G401.6 (cell line): ENCODE data around the gene PRKACB.
"Not testable (repeated sequence)": the region's sequence is repeated elsewhere in the genome, so short reads cannot be mapped to it uniquely, and the experiment has no call there.

ENCODE experiments used
- FAIRE-seq: peaks from 2 replicates; lab custom pipeline; 2012; peaks lifted over from hg19 to GRCh38; lab: Jason Lieb, UNC

Gene PRKACB

GRCh38 chr1:84143796-84144565, at the start of gene PRKACB:
PRKACB (plus strand) TSS chr1:84144271; CDS start chr1:84144362, 91 bp downstream.
- no peak for FAIRE-seq

- no peak for FAIRE-seq
Observed at GRCh38 chr1:84095308-84095707, 48.8 kb upstream of the PRKACB start.

- no peak for FAIRE-seq
Observed at GRCh38 chr1:84096176-84096575, 47.9 kb upstream of the PRKACB start.

- FAIRE-seq = no peak
Observed at GRCh38 chr1:84101204-84101603, 42.9 kb upstream of the PRKACB start.

- no peak for FAIRE-seq
Observed at GRCh38 chr1:84103197-84103992, 40.7 kb upstream of the PRKACB start.

GRCh38 chr1:84107538-84107937, 36.5 kb upstream of the PRKACB start:
- not testable (repeated sequence) for FAIRE-seq

GRCh38 chr1:84107955-84108354, 36.1 kb upstream of the PRKACB start:
- no peak for FAIRE-seq

- no peak for FAIRE-seq
Observed at GRCh38 chr1:84108900-84109578, 35.0 kb upstream of the PRKACB start.

- no peak for FAIRE-seq
Observed at GRCh38 chr1:84110629-84111028, 33.4 kb upstream of the PRKACB start.

- no peak for FAIRE-seq
Observed at GRCh38 chr1:84116558-84116957, 27.5 kb upstream of the PRKACB start.

GRCh38 chr1:84117868-84118267, 26.2 kb upstream of the PRKACB start:
- FAIRE-seq = no peak

GRCh38 chr1:84121360-84121759, 22.7 kb upstream of the PRKACB start:
- no peak for FAIRE-seq

- FAIRE-seq = peak; percentile 76
Observed at GRCh38 chr1:84122780-84123382, 21.2 kb upstream of the PRKACB start.

- no peak for FAIRE-seq
Observed at GRCh38 chr1:84133479-84133878, 10.6 kb upstream of the PRKACB start.

GRCh38 chr1:84135341-84135740, 8.7 kb upstream of the PRKACB start:
- no peak for FAIRE-seq

- peak; percentile 67 for FAIRE-seq
Observed at GRCh38 chr1:84141182-84142003, 2.7 kb upstream of the PRKACB start.

- FAIRE-seq = no peak
Observed at GRCh38 chr1:84145068-84145467, 997 bp downstream of the PRKACB start.

- no peak for FAIRE-seq
Observed at GRCh38 chr1:84146411-84147032, 2.5 kb downstream of the PRKACB start.

GRCh38 chr1:84148758-84149157, 4.7 kb downstream of the PRKACB start:
- no peak for FAIRE-seq

GRCh38 chr1:84152649-84153056, 8.6 kb downstream of the PRKACB start:
- FAIRE-seq = no peak

- no peak for FAIRE-seq
Observed at GRCh38 chr1:84155517-84155916, 11.4 kb downstream of the PRKACB start.
